HEK293T (cell line): ENCODE data around the gene DCAF5.
"Not testable (repeated sequence)": the region's sequence is repeated elsewhere in the genome, so short reads cannot be mapped to it uniquely, and the experiment has no call there.

Source experiments
- CTCF ChIA-PET: fragments of 350-600 bp; formaldehyde crosslinking; extraction: SDS; loops from one replicate; lab custom pipeline; 2021; ENCODE audit warnings: antibody characterized with exemption, inconsistent platforms; lab: Yijun Ruan, JAX
- POLR2A ChIA-PET: fragments of 350-600 bp; formaldehyde crosslinking; extraction: SDS; loops from one replicate; lab custom pipeline; 2020; ENCODE audit warnings: antibody characterized with exemption, inconsistent platforms; lab: Yijun Ruan, JAX
- DNase-seq: peaks from one replicate; pipeline ENCODE4 v3.0.0; 2012; ENCODE audit warnings: mixed read lengths; ENCODE audit errors: extremely low spot score
- ARNT ChIP-seq: fragments of 450-650 bp; IDR thresholded peaks from 2 replicates; pipeline ENCODE4 v1.6.1; 2017; ENCODE audit warnings: mild to moderate bottlenecking
- BHLHE40 ChIP-seq: fragments of 450-650 bp; IDR thresholded peaks from 2 replicates; pipeline ENCODE4 v1.6.1; 2016; ENCODE audit warnings: mild to moderate bottlenecking, moderate library complexity, borderline replicate concordance
- CTBP1 ChIP-seq: fragments of 450-650 bp; IDR thresholded peaks from 2 replicates; pipeline ENCODE4 v1.6.1; 2016; ENCODE audit warnings: borderline replicate concordance
- ELF4 ChIP-seq: fragments of 450-650 bp; IDR thresholded peaks from 2 replicates; pipeline ENCODE4 v1.6.1; 2017; ENCODE audit warnings: antibody characterized with exemption
- FOXA1 ChIP-seq: fragments of 450-650 bp; IDR thresholded peaks from 2 replicates; pipeline ENCODE4 v1.6.1; 2016; ENCODE audit warnings: mild to moderate bottlenecking
- FOXK2 ChIP-seq: fragments of 450-650 bp; IDR thresholded peaks from 2 replicates; pipeline ENCODE4 v1.6.1; 2016; ENCODE audit warnings: mild to moderate bottlenecking
- FOXM1 ChIP-seq: fragments of 450-650 bp; IDR thresholded peaks from 2 replicates; pipeline ENCODE4 v1.6.1; 2017; ENCODE audit warnings: mild to moderate bottlenecking, borderline replicate concordance
- HDGF ChIP-seq: fragments of 450-650 bp; IDR thresholded peaks from 2 replicates; pipeline ENCODE4 v1.6.1; 2017; ENCODE audit warnings: antibody characterized with exemption, borderline replicate concordance
- L3MBTL2 ChIP-seq: fragments of 450-650 bp; conservative IDR thresholded peaks from 2 replicates; pipeline ENCODE4 v1.6.1; 2016; ENCODE audit warnings: mild to moderate bottlenecking
- LEF1 ChIP-seq: fragments of 450-650 bp; IDR thresholded peaks from 2 replicates; pipeline ENCODE4 v1.6.1; 2017; ENCODE audit warnings: mild to moderate bottlenecking, borderline replicate concordance
- NFRKB ChIP-seq: fragments of 450-650 bp; IDR thresholded peaks from 2 replicates; pipeline ENCODE4 v1.6.1; 2016; ENCODE audit warnings: mild to moderate bottlenecking, moderate library complexity
- SP1 ChIP-seq: fragments of 450-650 bp; IDR thresholded peaks from 2 replicates; pipeline ENCODE4 v1.6.1; 2017
- SUZ12 ChIP-seq: fragments of 450-650 bp; IDR thresholded peaks from 2 replicates; pipeline ENCODE4 v1.6.1; 2016; ENCODE audit warnings: mild to moderate bottlenecking
- TARDBP ChIP-seq: fragments of 450-650 bp; IDR thresholded peaks from 2 replicates; pipeline ENCODE4 v1.6.1; 2016
- ZNF384 ChIP-seq: fragments of 450-650 bp; IDR thresholded peaks from 2 replicates; pipeline ENCODE4 v1.6.1; 2016
- TF ChIP-seq, protein P1 (sequence below): fragments of 450-650 bp; IDR thresholded peaks from 2 replicates; pipeline ENCODE4 v1.6.1; 2016

DCAF5 gene

DNA sequence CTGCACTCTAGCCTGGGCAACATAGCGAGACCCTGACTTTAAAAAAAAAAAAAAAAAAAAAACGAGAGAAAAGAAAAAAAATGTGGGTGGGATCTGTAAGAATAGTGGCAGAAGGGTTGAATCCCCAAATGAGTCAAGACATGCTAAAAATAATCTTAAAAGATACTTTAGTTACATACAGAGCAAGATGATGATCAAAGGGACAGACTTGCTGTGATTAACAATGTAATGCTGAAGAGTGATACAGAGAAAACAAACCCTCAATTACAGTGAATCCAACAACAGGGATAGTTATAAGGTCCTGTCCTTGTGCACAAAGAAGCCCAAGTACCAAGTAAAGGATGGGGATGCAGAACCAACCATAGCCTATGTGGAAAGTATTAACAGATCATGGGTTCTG is 80.3 kb downstream of the DCAF5 start:
- no peak for DNase-seq
- CTCF ChIA-PET: no interaction called here
- TF ChIP-seq, protein P1, sequence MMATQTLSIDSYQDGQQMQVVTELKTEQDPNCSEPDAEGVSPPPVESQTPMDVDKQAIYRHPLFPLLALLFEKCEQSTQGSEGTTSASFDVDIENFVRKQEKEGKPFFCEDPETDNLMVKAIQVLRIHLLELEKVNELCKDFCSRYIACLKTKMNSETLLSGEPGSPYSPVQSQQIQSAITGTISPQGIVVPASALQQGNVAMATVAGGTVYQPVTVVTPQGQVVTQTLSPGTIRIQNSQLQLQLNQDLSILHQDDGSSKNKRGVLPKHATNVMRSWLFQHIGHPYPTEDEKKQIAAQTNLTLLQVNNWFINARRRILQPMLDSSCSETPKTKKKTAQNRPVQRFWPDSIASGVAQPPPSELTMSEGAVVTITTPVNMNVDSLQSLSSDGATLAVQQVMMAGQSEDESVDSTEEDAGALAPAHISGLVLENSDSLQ: no peak
- TF ChIP-seq HDGF (no peak), FOXA1 (no peak), ARNT (no peak), NFRKB (no peak), CTBP1 (no peak), L3MBTL2 (no peak), FOXM1 (no peak), TARDBP (no peak), LEF1 (no peak), SUZ12 (no peak), ELF4 (no peak)
- POLR2A ChIA-PET: no interaction called here

DNA sequence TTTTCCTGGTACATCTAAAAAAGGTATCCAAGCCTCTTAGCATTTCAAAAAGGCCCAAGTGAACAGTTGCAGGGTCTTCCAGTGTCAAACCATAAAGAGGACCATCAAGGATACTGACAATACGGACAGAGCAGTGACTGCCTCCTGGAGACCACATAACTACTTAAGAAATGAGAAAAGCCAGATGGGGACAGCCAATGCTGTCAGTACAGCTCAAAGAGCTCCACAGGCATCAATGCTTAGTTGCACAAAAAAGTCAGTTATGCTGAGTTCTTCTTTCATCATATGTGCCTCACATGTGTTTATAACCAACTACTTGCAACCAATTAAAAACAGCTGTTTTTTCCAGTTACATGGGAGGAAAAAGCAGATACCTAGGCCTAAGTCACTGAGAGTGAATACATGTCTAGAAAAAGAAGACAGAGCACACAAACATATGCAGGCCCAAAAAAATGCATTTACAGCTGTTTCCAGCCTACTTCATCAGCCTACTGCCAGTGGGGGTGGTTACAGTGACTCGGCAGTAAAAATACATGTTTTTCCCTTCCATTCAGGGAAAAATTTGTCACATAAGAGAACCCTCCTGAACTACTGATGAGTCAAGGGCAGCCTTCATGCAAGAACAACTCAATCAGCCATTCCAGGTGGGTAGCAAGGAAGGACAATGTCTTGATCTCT is 84.0 kb downstream of the DCAF5 start:
- ChIA-PET POLR2A (no interaction called here), CTCF (no interaction called here)
- no peak for DNase-seq
- TF ChIP-seq ZNF384 (no peak), TARDBP (no peak), HDGF (no peak), SP1 (no peak), FOXM1 (no peak)

DNA sequence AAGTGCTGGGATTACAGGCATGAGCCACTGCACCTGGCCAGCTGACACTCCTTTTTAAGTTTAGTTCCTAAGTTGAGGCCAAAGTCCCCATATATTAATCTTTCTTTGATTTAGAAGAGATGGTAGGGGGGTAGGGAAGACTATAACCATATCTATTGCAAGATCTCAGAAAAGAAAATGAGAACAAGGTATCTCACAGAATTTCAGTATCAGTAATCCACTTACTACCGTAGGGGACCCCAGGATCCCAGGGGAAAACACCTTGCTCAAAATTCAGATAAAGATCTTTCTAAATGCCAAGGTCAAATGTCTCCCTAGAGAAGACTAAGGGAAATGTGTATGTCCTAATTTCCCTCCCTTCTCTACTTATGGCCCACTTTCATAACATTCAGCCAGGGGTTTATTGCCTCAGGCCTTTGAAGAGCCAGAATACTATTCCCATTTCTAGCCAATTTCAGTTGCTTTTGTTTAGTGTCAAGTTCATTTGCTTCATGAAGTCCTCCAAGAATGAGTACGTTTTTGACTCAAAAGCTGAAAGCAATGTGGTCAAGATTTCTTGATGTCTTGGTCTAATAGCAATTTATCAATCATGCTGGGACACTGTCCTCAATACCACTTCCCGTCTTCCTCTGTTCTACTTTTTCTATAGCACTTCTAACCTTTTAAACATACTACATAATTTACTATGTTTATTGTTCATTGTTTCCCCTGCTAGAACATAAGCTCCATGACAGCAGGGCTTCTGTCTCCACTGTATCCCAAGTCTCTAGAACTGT is 86.3 kb downstream of the DCAF5 start:
- DNase-seq: no peak
- ChIA-PET POLR2A (no interaction called here), CTCF (no interaction called here)
- TF ChIP-seq L3MBTL2 (no peak), HDGF (no peak), TARDBP (no peak)

DNA sequence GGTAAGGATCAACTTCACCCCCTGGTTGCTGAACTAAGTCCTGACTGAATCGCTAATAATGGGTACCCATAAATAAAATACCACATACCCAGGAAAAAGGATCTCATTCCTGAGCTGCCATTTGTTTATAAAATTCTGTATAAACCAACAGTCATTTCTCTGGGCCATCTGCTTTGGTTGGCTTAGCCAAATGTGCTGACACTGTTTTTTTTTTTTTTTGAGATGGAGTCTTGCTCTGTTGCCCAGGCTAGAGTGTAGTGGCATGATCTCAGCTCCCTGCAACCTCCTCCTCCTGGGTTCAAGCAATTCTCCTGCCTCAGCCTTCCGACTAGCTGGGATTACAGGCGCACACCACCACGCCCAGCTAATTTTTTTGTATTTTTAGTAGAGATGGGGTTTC is 87.0 kb downstream of the DCAF5 start:
- POLR2A ChIA-PET, DNase-seq: not testable (repeated sequence)
- CTCF ChIA-PET: interaction anchor here (0.7 kb wide), 1 partner anchor 38 kb away, joined by 5 read pairs; no protein-coding TSS in a partner anchor

DNA sequence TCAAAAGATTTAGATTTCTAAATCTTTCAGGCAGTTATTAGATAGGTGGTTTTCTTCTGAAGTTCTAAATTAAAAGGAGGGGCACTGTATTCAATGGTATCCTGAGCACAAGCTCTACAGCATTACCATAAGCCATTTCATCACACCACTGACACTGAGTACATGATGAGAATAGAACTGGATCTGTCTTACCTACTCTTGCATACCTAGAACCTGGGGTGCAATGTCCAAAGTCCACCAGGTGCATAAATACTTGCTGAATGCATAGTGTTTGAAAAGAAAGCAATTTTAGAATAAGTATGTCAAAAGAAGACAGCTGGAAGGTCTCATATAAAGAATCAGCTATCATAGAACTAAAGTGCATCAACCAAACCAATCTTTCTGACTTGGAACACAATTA is 88.3 kb downstream of the DCAF5 start:
- CTCF ChIA-PET: no interaction called here
- no peak for DNase-seq
- TF ChIP-seq SP1: no peak
- no peak for TF ChIP-seq HDGF
- no peak for TF ChIP-seq FOXA1
- TF ChIP-seq FOXM1: no peak
- TF ChIP-seq NFRKB: no peak
- no peak for TF ChIP-seq CTBP1
- TF ChIP-seq SUZ12: no peak
- TF ChIP-seq ELF4: no peak
- TF ChIP-seq FOXK2: no peak
- no peak for TF ChIP-seq L3MBTL2
- no peak for TF ChIP-seq BHLHE40
- TF ChIP-seq LEF1: no peak
- no peak for TF ChIP-seq TARDBP
- TF ChIP-seq, protein P1: no peak
- TF ChIP-seq ZNF384: no peak
- TF ChIP-seq ARNT: no peak
- POLR2A ChIA-PET: no interaction called here

DNA sequence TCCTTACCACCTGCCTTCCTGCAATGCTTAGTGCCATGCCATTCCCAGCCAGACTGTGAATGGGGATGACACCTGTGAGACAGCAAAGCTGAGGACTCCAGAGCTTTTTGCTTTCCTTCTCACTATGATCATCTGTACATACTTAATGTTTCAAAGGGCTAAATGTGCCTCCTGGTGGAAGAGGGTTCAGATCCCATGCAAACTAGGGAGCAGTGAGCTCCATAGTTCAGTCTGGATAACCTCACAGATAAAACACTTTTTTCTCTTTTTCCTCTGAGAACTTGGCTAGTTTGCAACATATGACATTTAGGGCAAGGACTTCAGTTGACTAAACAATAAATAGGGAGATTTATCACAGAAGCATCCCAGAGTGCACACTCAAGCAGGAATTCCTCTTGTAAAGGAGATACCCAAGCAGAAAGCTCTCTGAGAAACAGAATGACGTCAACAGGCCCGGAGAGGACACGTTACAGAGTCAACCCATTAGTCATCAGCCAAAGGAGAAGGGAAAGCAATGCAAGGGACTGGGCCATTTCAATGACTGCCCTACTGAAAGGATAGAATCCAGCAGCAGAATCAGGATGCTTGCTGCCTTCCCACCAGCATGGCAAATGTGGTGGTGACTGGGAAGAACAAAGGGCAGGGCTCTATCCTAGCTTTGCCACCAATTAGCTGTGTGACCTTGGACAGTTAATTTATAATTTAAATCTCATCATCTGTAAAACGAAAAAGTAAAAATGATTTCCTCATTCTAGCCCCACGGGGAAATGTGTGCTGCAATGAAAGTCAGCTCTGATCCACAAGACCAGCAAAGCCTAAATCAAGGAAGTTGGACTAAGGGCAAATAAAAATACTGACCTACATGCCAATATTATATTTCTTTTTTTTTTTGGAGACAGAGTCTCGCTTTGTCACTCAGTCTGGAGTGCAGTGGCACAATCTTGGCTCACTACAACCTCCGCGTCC is 93.0 kb downstream of the DCAF5 start:
- ChIA-PET POLR2A (no interaction called here), CTCF (interaction anchor here (0.6 to 1.3 kb wide), 5 partner anchors 24 to 682 kb away, joined by 3 to 8 read pairs (median 4); no protein-coding TSS in a partner anchor)
- no peak for DNase-seq
- TF ChIP-seq SUZ12 (no peak), LEF1 (no peak), ELF4 (no peak), ZNF384 (no peak), NFRKB (no peak), CTBP1 (no peak)
- TF ChIP-seq, protein P1: no peak
